Right cardiac atrium (tissue), 5 donors: Measurements from ENCODE around the gene EIF1AD. TPM values are rescaled to one million over a fixed set of nuclear protein-coding genes. Genes with fewer than 3 reads are reported as not detected.

Experiments
- ATAC-seq, 2 donors: fragments of 200-7000 bp; cut with Tn5 transposase; one replicate each; pipeline versions ENCODE4 v1.8.0 to v1.9.1; 2020; ENCODE audit warnings: moderate library complexity in 2 of 2, mild to moderate bottlenecking in 1 of 2
- DNase-seq, 3 donors: peaks; one replicate each; pipeline ENCODE4 v3.0.0-alpha.2; 2020
- H3K27ac ChIP-seq: one replicate; pipeline ENCODE4 v1.5.1; 2013; ENCODE audit warnings: mild to moderate bottlenecking, low read length, control low read depth, moderate library complexity
- H3K27me3 ChIP-seq: one replicate; pipeline ENCODE4 v1.6.1; 2013; ENCODE audit not compliant: control insufficient read depth, insufficient read depth
- H3K4me1 ChIP-seq: one replicate; pipeline ENCODE4 v1.6.1; 2013; ENCODE audit warnings: low read length; ENCODE audit not compliant: control insufficient read depth, insufficient read depth
- H3K4me3 ChIP-seq: one replicate; pipeline ENCODE4 v1.5.1; 2013; ENCODE audit warnings: low read length, control low read depth
- H3K9me3 ChIP-seq: one replicate; pipeline ENCODE4 v1.6.1; 2013; ENCODE audit warnings: low read length; ENCODE audit not compliant: control insufficient read depth
- WGBS: extraction: QIAGEN DNeasy Blood & Tissue Kit; methylation state at CpG from one replicate; pipeline ENCODE4 v1.1.7; 2013; 5-methylcytosine and 5-hydroxymethylcytosine counted together
- intact Hi-C, 4 donors: fragments of 100-400 bp; cut with DNase I; formaldehyde crosslinking; loops; one replicate each; pipeline versions ENCODE4 v1.11.0 to v1.14.0; 2022 to 2023
- polyA plus RNA-seq: library from polyadenylated mRNA; stranded (reverse); fragments of 200-250 nt; gene quantifications from one replicate; pipeline ENCODE4 v1.2.3, GENCODE V29; 2013
- total RNA-seq, 4 donors: library from RNA; stranded (reverse); fragmentation: NEBNext Ultra II Directional; extraction: Animal tissue kit (Norgen Biotek cat#: 25700); gene quantifications; one replicate each; pipeline ENCODE4 v1.2.1, GENCODE V29; 2021
- donor health status: healthy with polysubstance abuse.
- donor health status: DM: no; HTN: yes; CAD: no.
- donor health status: DM: no; HTN: no; CAD: no.
- donor health status: DM: no; HTN: yes; CAD: no; lungs with severe emphysema.
- donor health status: DM: yes; HTN: yes; CAD: no.

EIF1AD gene
- total and polyA plus RNA-seq, 5 donors = 18.5 to 22.2 (median 20.2) TPM

DNA sequence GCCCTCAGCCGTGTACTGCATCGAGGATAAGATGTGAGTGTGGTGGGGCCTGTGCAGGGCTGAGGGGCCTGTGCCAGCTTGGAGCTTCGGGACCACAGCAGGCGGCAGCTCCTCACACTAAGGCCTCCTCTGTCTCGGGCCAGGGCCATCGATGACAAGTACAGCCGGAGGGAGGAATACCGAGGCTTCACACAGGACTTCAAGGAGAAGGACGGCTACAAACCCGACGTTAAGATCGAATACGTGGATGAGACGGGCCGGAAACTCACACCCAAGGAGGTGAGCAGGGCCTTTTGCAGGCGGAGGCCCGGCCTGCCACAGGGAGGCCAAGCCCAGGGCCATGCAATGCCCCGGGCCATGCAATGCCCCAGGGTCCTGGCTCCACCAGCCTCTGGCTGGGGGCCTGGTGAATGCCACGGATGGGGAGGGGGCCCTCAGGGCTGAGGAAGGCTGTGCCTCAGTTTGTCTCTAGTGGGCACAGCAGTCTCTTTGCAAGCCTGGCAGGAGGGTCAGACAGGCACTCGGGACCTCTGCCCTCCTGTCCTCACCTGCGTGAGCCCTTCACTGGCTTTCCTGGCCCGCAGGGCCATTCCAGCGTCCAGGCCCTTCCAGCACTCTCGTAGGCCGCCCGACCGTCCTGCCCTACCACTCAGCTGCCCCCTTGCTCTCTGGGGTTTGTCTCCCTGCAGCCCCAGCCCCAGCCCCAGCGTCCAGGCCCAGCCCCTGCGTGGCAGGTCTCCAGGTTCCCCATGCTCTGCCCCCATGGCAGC lies 24.2 kb downstream of the EIF1AD start:
- DNase-seq (no peak), ATAC-seq (peak in 1 of 2 donors; percentile 4)
- no peaks in the 10 kb centered on the region for H3K4me1 ChIP-seq
- H3K4me3 ChIP-seq = no peak overlapping the region
- H3K9me3 ChIP-seq = no peaks in the 10 kb centered on the region
- no peak overlapping the region for H3K27ac ChIP-seq
- intact Hi-C loops = no loop called here
- WGBS = 87% methylated on average over 29 of the region's 29 CpGs
- H3K27me3 ChIP-seq = no peaks in the 10 kb centered on the region

DNA sequence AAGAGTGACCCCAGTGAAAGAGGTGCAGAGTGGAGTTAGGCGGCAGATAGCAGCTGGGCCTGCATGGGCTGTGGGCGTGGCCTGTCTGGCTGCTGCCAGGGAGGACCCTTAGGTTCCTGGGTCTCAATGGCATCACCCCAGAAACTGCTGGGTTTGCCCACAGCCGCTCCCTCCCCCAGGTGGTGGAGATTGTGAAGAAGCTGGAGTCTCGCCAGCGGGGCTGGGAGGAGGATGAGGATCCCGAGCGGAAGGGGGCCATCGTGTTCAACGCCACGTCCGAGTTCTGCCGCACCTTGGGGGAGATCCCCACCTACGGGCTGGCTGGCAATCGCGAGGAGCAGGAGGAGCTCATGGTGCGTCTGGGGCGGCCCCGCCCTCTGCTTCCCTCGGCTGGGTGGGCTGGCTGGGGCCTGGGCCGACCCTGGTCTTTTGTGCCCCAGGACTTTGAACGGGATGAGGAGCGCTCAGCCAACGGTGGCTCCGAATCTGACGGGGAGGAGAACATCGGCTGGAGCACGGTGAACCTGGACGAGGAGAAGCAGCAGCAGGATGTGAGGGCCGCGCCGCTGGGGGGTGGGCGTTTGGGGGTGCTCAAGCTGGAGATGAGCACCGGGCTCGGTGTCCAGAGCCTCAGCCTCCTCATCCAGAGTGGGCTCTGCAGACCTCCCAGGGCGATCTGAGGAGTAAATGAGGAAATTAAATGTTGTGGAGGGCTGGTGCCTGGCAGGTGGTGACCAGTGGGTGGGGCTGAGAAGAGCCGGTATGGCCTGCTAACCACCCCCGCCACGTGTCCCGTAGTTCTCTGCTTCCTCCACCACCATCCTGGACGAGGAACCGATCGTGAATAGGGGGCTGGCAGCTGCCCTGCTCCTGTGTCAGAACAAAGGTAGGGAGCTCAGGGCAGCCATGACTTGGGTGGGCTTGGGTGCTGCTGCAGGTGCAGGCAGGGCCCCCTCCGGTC lies 25.5 kb downstream of the EIF1AD start:
- no peak for ATAC-seq
- WGBS = 82% methylated on average over 43 of the region's 43 CpGs
- no peak overlapping the region for H3K4me3 ChIP-seq
- no peaks in the 10 kb centered on the region for H3K27me3 ChIP-seq
- intact Hi-C loops = no loop called here
- H3K4me1 ChIP-seq = no peaks in the 10 kb centered on the region
- DNase-seq = no peak
- H3K27ac ChIP-seq = no peak overlapping the region
- H3K9me3 ChIP-seq = no peaks in the 10 kb centered on the region

DNA sequence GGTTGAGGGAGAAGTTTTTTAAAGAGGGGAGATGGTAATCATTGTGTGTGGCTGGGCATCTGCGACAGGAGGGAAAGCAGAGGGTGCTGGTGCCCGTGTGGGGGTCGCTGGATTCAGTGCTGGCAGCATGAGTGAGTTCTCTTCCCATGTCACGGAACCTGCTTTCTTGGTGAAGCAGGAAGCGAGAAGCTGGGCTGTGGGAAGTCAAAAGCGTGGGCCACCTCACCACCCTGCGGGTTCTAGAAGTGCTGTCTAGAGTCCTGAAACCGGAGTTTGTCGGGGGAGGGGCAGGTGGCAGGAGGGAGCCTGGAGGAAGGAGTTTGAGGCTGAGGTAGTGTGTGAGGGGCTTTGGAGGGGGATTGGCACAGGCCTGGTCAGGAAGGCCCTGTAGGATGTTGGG lies 26.2 kb downstream of the EIF1AD start:
- intact Hi-C loops = no loop called here
- no peak for DNase-seq
- WGBS = 92% methylated on average over 9 of the region's 9 CpGs
- no peaks in the 10 kb centered on the region for H3K4me1 ChIP-seq
- H3K9me3 ChIP-seq = no peaks in the 10 kb centered on the region
- no peaks in the 10 kb centered on the region for H3K27me3 ChIP-seq
- H3K27ac ChIP-seq = no peak overlapping the region
- no peak for ATAC-seq
- H3K4me3 ChIP-seq = no peak overlapping the region

DNA sequence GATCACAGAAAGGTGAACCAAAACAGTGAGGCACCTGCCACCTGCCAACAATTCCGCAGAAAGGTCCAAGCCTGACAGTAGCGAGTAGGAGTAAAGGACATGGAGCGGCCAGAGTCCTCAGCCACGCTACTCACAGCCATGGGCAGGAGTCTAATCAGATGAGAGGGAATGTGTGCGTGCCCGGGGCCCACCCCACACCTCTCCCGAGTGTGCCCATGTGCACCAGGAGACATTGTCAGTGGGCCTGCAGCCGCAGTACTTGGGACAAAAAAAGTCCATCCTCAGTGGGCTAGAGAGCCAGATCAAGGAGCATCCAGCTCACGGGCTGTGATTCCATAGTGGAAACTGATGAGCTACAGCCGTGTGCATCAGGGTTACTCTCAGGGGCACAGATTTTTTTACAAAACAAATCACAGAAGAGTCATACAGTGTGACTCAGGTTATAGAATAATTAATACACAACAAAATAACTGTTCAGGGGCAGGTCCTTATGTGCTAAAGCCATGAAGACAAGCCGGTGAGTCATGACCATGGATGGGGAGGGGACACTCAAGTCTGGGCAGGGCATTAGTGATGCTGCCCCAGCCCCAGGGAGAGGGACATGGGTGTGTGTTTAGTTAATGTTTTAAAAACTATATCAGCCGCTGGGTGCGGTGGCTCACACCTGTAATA lies 28.4 kb downstream of the EIF1AD start:
- intact Hi-C loops = no loop called here

DNA sequence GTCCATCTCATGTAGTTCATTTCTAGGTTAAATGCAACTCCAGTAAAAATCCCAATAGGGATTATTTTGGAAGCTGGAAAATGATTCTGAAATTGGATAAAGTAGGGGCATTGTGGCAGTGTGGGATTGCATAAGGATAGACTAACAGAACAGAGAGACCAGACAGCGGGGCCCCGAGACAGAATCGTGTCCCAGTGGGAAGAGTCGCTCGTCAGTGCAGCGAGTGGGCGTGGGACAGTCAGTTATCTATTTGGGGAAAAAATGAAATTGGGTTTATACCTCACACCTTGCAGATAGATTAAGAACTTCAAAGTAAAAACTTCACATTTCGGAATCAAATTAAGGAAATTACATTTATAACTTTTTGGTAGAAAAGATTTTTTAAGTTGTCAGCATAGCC lies 29.8 kb downstream of the EIF1AD start:
- Histone ChIP-seq H3K4me3 (no peak overlapping the region), H3K27ac (no peak overlapping the region), H3K9me3 (no peaks in the 10 kb centered on the region), H3K27me3 (no peaks in the 10 kb centered on the region), H3K4me1 (no peaks in the 10 kb centered on the region)
- intact Hi-C loops = no loop called here
- ATAC-seq = no peak
- 93% methylated on average over 8 of the region's 8 CpGs for WGBS
- no peak for DNase-seq

More for the DNA sequence above, 28.4 kb downstream of the EIF1AD start:
- DNase-seq (no peak), ATAC-seq (no peak)
- no peak overlapping the region for H3K27ac ChIP-seq
- no peak overlapping the region for H3K4me3 ChIP-seq
- 92% methylated on average over 13 of the region's 13 CpGs for WGBS
- no peaks in the 10 kb centered on the region for H3K27me3 ChIP-seq
- no peaks in the 10 kb centered on the region for H3K9me3 ChIP-seq
- no peaks in the 10 kb centered on the region for H3K4me1 ChIP-seq

DNA sequence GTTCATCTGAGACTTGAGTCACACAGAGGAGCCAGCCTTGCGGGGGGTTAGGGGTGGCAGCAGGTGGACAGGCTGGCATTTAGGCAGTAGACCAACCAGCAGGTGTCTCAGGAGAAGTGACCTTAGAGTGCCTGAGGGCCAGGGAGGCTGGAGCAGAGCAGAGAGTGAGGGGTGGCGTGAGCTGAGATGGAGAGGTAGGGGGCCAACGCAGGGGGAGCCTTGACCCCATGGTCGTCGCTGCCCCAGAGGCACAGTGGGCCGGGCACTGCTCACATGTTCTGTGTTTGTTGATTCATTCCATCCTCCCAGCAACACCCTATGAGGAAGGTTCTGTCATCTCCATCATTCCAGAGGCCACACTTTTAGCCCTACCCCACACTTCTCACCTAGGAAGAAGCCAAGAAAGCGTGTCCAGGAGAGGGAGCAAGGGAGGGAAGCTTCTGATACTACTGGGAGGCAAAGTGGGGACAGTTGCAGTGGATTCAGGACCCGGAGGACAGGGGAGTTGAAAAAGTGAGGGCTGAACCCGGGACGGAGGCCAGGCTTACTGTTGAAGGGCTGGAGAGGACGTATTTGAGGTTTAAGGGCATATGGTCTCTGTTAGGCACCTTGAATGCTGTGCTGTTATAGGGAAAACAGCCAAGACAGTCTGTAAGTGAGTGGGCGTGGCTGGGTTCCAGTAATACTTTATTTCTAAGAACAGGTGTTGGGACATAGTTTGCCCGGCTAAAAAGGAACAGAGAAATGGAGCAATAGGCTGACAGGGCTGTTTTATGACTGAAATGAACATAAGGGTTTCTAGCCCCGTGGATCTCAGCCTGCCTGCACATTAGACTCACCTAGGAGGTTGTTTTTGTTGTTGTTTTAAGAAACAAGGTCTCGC lies 33.1 kb downstream of the EIF1AD start:
- Histone ChIP-seq H3K4me1 (no peaks in the 10 kb centered on the region), H3K27me3 (no peaks in the 10 kb centered on the region), H3K27ac (no peak overlapping the region), H3K9me3 (no peaks in the 10 kb centered on the region), H3K4me3 (no peak overlapping the region)
- ATAC-seq (no peak), DNase-seq (no peak)
- intact Hi-C loops = loop anchor here in 2 of 4 donors (5.0 to 10.0 kb wide), 2 partner anchors 33 to 84 kb away; partner anchors contain the start of genes BANF1 (in 1 of the 2), EIF1AD (in 1 of the 2) and FIBP (in 1 of the 2)
- 83% methylated on average over 15 of the region's 15 CpGs for WGBS

DNA sequence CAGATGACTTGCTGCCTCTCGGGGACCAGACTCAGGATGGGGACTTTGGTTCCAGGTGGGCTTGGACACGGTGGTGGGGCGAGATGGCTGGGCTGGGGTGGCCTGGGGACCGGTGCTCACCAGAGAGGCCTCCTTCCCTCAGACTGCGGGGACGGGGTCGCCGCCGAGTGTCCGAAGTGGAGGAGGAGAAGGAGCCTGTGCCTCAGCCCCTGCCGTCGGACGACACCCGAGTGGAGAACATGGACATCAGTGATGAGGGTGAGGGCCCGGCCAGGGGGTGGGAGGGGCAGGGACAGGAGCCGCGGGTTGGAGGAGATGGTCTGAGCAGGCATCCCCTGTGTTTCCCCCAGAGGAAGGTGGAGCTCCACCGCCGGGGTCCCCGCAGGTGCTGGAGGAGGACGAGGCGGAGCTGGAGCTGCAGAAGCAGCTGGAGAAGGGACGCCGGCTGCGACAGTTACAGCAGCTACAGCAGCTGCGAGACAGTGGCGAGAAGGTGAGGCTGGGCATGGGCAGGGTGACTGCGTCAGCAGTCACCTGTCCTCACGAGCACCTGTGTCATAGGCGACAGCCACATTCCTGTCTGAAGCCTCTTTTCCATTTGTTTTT lies 34.5 kb downstream of the EIF1AD start:
- peak in 1 of 3 donors; percentile 50 for DNase-seq
- Histone ChIP-seq H3K4me3 (no peak overlapping the region), H3K4me1 (peaks cover 4% of the 10 kb centered on the region), H3K27ac (no peak overlapping the region), H3K9me3 (no peaks in the 10 kb centered on the region), H3K27me3 (no peaks in the 10 kb centered on the region)
- ATAC-seq = no peak
- intact Hi-C loops = loop anchor here in 2 of 4 donors (5.0 to 10.0 kb wide), 2 partner anchors 35 to 83 kb away; partner anchors contain the start of genes BANF1 (in 1 of the 2), EIF1AD (in 1 of the 2) and FIBP (in 1 of the 2)
- WGBS = 92% methylated on average over 30 of the region's 30 CpGs

DNA sequence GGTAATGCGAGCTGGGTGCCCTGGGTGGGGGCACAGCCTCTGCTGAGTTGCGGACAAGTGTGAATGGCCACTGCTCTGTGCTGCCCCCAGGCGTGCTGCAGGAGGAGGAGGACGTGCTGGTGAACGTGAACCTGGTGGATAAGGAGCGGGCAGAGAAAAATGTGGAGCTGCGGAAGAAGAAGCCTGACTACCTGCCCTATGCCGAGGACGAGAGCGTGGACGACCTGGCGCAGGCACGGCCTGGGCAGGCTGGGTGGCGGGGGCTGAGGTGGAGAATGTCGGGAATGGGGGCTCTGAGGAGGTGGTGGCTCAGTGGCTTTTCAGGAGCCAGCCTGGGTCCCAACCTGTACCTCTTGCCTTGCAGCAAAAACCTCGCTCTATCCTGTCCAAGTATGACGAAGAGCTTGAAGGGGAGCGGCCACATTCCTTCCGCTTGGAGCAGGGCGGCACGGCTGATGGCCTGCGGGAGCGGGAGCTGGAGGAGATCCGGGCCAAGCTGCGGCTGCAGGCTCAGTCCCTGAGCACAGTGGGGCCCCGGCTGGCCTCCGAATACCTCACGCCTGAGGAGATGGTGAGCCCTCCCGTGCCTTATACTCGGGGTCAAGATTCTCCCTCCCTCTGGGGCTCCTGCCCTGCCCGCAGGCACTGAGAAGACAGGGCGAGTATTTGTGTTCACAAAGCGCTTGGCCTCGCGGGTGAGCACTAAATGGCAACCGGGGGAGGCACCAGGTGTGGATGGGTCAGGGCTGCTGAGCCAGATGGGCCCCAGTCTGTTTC lies 35.8 kb downstream of the EIF1AD start:
- ATAC-seq (no peak), DNase-seq (peak in 1 of 3 donors; percentile 47)
- no peaks in the 10 kb centered on the region for H3K9me3 ChIP-seq
- WGBS = 93% methylated on average over 36 of the region's 36 CpGs
- no peaks in the 10 kb centered on the region for H3K27me3 ChIP-seq
- intact Hi-C loops = loop anchor here in 2 of 4 donors (5.0 to 10.0 kb wide), 2 partner anchors 36 to 81 kb away; partner anchors contain the start of genes BANF1 (in 1 of the 2), EIF1AD (in 1 of the 2) and FIBP (in 1 of the 2)
- H3K4me3 ChIP-seq = no peak overlapping the region
- no peak overlapping the region for H3K27ac ChIP-seq
- H3K4me1 ChIP-seq = peaks cover 6% of the 10 kb centered on the region

DNA sequence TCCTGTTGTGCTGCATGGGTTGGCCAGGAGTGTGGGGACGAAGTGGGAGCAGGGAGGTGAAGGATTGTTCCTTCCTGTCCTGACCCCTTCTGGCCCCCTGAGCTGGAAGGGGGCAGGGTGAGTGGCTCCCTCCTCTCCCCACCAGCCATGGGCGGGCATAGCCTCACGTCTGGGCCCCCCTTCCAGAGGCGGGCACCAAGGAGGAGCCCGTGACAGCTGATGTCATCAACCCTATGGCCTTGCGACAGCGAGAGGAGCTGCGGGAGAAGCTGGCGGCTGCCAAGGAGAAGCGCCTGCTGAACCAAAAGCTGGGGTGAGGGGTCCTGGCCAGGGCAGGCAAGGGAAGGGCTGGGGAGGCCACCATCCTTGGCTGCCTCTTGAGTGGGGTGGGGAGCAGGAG lies 37.1 kb downstream of the EIF1AD start:
- no peak overlapping the region for H3K4me3 ChIP-seq
- WGBS = 89% methylated on average over 10 of the region's 10 CpGs
- ATAC-seq = no peak
- intact Hi-C loops = loop anchor here in 3 of 4 donors (5.0 to 10.0 kb wide), 3 partner anchors 37 to 80 kb away; partner anchors contain the start of genes FIBP (in 2 of the 3), BANF1 (in 1 of the 3) and EIF1AD (in 1 of the 3)
- peak in 1 of 3 donors; percentile 51 for DNase-seq
- no peak overlapping the region for H3K27ac ChIP-seq
- peaks cover 6% of the 10 kb centered on the region for H3K4me1 ChIP-seq
- no peaks in the 10 kb centered on the region for H3K27me3 ChIP-seq
- no peaks in the 10 kb centered on the region for H3K9me3 ChIP-seq
